Activated gamma-delta T cell treated with Interleukin-2 at 50 U/mL for 16 hours (primary cell): Measurements from ENCODE around the gene MAP3K2.

Source experiments
- DNase-seq: peaks from one replicate; pipeline ENCODE4 v3.0.0-alpha.2; 2020

MAP3K2 gene, protein sequence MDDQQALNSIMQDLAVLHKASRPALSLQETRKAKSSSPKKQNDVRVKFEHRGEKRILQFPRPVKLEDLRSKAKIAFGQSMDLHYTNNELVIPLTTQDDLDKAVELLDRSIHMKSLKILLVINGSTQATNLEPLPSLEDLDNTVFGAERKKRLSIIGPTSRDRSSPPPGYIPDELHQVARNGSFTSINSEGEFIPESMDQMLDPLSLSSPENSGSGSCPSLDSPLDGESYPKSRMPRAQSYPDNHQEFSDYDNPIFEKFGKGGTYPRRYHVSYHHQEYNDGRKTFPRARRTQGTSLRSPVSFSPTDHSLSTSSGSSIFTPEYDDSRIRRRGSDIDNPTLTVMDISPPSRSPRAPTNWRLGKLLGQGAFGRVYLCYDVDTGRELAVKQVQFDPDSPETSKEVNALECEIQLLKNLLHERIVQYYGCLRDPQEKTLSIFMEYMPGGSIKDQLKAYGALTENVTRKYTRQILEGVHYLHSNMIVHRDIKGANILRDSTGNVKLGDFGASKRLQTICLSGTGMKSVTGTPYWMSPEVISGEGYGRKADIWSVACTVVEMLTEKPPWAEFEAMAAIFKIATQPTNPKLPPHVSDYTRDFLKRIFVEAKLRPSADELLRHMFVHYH

DNA sequence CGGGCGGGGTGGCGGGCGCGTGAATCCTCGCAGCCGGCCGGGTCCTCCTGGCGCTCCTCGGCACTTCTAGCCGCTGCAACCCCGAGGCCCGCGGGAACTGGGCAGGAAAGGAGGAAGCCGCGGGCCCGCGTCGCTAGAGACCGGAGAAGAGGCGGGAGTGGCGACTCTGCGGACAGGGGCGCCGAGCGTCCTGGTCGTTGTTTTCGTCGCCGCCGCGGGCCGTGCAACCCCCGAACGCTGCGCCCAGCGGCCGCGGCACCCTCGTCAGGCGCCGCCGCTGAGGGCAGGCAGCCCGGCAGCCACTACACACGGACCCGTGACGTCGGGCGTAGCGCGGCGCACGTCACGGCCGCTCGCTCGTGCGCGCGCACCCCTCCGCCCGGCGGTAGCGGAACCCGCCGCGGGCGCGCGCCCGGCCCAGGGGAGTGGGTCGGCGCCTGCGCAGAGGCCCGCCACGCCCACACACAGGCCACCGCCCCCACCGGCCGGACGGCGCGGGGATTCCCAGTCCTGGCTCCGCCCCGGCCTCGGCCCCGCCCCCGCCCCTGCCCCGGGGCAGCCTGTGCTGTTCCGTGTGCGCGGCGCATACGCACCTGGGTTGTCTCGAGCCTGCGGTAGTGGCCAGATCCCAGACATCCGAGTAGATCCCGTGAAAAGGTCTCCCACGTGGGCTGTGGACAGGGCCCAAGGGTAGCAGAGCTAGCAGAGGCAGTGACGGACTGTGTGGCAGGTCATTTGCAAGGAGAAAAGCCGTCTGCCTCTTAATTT, at the start of gene MAP3K2:
Gene MAP3K2 (minus strand): TSS at position 321 of the 768 bp plus-strand sequence. CDS start 44,846 bp downstream, outside the sequence.
- peak; percentile 94 for DNase-seq

DNA sequence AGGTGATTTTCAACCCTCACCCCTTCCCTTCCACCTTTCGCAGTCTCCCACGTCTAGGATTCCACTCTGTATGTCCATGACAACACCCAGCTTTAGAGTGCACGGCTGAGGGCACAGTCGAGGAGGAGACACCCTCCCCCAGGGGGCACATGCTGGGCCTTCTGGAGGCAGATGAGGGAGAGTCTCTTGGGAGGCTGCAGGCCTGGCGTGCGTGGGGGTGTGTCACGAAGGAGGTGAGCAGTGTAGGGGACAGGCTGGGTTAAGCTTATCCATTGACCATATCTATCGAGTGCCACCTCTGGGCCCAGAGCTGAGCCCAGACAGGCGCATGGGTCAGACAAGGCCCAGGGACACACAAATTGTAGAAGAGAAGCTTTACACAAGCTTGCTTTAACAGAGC, 49.3 kb upstream of the MAP3K2 start:
- DNase-seq = no peak

DNA sequence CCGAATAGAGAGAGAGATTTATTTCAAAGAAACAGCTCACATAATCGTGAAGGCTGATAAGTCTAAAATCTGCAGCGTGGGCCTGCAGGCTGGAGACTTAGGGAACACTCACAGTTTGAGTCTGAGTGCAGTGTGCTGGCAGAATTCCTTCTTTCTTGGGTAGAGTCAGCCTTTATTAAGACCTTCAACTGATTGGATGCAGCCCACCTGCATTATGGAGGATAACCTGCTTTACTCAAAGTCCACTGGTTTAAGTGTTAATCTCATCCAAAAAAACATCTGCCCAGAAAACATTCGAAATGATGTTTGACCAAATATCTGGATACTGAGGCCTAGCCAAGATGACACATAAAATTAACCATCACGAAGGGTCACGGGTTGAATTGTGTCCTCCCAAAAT, 46.7 kb upstream of the MAP3K2 start:
- DNase-seq = no peak

DNA sequence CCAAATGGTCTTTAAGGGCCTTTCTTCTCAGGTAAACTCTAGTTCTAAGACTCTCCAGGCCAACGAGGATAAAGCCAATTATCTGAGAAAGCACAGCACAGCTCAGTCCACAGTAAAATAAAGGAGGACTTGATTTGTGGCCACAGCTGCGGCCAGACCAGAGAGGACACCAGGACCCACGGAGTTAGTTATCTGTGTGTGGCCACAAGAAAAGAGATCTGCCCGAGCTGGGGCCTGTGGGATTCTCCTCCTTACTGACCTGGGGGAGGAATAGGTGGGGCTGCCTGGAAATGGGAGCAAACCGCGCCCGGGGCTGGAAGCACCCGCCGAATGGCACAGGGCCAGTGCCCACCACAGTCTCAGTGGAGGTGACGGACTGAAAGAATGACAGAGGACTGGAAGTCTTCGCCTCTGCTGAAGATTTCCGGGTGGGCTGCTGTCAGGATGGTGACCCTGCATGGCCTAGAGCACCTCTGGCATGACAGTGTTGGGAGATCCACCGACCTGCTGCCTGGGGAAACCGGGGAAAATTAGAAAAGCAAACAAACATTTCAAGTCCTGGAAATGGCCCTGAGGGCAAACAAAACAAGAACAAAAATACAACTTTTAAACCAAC, 43.7 kb upstream of the MAP3K2 start:
- DNase-seq = no peak

DNA sequence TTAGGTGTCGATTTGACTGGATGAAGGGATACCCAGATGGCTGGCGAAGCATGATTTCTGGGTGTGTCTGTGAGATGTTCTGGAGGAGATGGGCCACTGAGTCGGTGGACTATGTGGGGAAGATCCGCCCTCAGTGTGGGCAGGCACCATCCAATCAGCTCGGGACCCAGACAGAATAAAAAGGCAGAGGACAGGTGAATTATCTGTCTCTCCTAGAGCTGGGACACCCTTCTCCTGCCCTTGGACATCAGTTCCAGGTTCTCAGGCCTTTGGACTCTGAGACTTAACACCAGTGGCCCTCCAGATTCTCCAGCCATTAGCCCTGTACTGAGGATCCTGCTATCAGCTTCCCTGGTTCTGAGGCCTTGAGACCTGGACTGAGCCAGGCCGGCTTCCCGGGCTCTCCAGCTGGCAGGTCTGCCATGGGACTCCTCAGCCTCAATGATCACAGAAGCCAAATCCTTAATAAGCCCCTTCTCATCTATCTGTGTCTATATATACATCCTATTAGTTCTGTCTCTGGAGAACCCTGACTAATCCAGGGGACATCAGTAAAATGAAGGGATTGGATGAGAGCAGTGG, 42.2 kb upstream of the MAP3K2 start:
- DNase-seq = no peak

DNA sequence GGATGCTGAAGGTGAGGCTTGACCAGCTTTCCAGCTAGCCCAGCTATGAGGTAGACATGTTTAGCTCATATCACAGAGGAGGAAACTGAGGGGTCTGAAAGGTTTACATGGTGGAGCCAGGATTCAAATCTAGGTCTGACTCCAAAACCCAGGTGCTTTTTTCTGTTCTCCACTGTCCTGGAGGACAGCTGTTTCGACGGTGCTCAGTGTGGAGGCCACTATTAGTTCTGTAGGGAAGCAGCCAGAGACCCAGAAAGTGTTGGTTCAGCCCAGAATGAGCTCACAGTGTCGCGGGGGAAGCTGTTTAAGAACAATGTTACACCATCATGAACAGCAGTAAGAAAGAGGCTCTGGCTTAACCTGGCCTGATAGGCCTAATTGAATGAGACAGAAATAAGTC, 41.5 kb upstream of the MAP3K2 start:
- DNase-seq = no peak

DNA sequence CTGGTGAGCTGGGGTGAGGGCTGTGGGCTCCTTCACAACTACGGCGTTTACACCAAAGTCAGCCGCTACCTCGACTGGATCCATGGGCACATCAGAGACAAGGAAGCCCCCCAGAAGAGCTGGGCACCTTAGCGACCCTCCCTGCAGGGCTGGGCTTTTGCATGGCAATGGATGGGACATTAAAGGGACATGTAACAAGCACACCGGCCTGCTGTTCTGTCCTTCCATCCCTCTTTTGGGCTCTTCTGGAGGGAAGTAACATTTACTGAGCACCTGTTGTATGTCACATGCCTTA, 41.0 kb upstream of the MAP3K2 start:
- no peak for DNase-seq

DNA sequence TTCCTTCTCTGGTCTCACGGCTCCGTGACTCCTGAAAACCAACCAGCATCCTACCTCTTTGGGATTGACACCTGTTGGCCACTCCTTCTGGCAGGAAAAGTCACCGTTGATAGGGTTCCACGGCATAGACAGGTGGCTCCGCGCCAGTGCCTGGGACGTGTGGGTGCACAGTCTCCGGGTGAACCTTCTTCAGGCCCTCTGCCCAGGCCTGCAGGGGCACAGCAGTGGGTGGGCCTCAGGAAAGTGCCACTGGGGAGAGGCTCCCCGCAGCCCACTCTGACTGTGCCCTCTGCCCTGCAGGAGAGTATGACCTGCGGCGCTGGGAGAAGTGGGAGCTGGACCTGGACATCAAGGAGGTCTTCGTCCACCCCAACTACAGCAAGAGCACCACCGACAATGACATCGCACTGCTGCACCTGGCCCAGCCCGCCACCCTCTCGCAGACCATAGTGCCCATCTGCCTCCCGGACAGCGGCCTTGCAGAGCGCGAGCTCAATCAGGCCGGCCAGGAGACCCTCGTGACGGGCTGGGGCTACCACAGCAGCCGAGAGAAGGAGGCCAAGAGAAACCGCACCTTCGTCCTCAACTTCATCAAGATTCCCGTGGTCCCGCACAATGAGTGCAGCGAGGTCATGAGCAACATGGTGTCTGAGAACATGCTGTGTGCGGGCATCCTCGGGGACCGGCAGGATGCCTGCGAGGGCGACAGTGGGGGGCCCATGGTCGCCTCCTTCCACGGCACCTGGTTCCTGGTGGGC, 40.5 kb upstream of the MAP3K2 start:
- DNase-seq = no peak

DNA sequence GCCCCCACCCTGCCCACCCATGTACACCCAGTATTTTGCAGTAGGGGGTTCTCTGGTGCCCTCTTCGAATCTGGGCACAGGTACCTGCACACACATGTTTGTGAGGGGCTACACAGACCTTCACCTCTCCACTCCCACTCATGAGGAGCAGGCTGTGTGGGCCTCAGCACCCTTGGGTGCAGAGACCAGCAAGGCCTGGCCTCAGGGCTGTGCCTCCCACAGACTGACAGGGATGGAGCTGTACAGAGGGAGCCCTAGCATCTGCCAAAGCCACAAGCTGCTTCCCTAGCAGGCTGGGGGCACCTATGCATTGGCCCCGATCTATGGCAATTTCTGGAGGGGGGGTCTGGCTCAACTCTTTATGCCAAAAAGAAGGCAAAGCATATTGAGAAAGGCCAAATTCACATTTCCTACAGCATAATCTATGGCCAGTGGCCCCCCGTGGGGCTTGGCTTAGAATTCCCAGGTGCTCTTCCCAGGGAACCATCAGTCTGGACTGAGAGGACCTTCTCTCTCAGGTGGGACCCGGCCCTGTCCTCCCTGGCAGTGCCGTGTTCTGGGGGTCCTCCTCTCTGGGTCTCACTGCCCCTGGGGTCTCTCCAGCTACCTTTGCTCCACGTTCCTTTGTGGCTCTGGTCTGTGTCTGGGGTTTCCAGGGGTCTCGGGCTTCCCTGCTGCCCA, 39.7 kb upstream of the MAP3K2 start:
- DNase-seq = no peak

DNA sequence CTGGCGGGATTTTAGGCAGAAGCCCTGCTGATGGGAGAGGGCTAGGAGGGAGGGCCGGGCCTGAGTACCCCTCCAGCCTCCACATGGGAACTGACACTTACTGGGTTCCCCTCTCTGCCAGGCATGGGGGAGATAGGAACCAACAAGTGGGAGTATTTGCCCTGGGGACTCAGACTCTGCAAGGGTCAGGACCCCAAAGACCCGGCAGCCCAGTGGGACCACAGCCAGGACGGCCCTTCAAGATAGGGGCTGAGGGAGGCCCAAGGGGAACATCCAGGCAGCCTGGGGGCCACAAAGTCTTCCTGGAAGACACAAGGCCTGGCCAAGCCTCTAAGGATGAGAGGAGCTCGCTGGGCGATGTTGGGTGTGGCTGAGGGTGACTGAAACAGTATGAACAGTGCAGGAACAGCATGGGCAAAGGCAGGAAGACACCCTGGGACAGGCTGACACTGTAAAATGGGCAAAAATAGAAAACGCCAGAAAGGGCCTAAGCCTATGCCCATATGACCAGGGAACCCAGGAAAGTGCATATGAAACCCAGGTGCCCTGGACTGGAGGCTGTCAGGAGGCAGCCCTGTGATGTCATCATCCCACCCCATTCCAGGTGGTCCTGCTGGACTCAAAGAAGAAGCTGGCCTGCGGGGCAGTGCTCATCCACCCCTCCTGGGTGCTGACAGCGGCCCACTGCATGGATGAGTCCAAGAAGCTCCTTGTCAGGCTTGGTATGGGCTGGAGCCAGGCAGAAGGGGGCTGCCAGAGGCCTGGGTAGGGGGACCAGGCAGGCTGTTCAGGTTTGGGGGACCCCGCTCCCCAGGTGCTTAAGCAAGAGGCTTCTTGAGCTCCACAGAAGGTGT, 39.0 kb upstream of the MAP3K2 start:
- DNase-seq = no peak

DNA sequence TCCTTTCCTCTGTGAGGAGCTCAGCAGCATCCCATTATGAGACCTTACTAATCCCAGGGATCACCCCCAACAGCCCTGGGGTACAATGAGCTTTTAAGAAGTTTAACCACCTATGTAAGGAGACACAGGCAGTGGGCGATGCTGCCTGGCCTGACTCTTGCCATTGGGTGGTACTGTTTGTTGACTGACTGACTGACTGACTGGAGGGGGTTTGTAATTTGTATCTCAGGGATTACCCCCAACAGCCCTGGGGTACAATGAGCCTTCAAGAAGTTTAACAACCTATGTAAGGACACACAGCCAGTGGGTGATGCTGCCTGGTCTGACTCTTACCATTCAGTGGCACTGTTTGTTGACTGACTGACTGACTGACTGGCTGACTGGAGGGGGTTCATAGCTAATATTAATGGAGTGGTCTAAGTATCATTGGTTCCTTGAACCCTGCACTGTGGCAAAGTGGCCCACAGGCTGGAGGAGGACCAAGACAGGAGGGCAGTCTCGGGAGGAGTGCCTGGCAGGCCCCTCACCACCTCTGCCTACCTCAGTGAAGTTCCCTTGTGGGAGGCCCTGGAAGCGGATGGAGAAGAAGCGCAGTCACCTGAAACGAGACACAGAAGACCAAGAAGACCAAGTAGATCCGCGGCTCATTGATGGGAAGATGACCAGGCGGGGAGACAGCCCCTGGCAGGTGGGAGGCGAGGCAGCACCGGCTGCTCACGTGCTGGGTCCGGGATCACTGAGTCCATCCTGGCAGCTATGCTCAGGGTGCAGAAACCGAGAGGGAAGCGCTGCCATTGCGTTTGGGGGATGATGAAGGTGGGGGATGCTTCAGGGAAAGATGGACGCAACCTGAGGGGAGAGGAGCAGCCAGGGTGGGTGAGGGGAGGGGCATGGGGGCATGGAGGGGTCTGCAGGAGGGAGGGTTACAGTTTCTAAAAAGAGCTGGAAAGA, 38.0 kb upstream of the MAP3K2 start:
- no peak for DNase-seq

DNA sequence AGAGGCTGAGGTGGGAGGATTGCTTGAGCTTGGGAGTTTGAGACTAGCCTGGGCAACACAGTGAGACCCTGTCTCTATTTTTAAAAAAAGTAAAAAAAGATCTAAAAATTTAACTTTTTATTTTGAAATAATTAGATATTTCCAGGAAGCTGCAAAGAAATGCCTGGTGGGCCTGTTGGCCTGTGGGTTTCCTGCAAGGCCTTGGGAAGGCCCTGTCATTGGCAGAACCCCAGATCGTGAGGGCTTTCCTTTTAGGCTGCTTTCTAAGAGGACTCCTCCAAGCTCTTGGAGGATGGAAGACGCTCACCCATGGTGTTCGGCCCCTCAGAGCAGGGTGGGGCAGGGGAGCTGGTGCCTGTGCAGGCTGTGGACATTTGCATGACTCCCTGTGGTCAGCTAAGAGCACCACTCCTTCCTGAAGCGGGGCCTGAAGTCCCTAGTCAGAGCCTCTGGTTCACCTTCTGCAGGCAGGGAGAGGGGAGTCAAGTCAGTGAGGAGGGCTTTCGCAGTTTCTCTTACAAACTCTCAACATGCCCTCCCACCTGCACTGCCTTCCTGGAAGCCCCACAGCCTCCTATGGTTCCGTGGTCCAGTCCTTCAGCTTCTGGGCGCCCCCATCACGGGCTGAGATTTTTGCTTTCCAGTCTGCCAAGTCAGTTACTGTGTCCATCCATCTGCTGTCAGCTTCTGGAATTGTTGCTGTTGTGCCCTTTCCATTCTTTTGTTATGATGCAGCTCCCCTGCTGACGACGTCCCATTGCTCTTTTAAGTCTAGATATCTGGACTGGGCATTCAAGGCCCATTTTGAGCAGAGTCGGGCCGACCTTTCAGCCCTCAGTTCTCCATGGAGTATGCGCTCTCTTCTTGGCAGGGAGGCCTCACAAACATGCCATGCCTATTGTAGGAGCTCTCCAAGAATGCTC, 37.1 kb upstream of the MAP3K2 start:
- no peak for DNase-seq

DNA sequence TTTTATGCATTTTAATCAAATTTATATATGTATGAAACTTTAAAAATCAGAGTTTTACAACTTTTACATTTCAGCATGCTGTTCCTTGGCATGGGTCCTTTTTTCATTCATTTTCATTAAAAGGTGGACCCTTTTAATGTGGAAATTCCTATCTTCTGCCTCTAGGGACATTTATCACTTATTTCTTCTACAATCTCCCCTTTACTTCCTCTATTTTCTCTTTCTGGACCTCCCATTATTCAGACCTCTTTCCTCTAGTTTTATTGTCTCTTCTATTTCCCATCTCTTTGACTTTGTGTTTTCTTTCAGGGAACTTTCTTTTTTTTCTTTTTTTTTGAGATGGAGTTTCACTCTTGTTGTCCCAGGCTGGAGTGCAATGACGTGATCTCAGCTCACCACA, 36.1 kb upstream of the MAP3K2 start:
- DNase-seq = no peak

DNA sequence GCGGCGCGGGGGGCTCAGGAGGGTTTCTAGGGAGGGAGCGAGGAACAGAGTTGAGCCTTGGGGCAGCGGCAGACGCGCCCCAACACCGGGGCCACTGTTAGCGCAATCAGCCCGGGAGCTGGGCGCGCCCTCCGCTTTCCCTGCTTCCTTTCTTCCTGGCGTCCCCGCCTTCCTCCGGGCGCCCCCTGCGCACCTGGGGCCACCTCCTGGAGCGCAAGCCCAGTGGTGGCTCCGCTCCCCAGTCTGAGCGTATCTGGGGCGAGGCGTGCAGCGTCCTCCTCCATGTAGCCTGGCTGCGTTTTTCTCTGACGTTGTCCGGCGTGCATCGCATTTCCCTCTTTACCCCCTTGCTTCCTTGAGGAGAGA, 35.7 kb upstream of the MAP3K2 start:
- no peak for DNase-seq

DNA sequence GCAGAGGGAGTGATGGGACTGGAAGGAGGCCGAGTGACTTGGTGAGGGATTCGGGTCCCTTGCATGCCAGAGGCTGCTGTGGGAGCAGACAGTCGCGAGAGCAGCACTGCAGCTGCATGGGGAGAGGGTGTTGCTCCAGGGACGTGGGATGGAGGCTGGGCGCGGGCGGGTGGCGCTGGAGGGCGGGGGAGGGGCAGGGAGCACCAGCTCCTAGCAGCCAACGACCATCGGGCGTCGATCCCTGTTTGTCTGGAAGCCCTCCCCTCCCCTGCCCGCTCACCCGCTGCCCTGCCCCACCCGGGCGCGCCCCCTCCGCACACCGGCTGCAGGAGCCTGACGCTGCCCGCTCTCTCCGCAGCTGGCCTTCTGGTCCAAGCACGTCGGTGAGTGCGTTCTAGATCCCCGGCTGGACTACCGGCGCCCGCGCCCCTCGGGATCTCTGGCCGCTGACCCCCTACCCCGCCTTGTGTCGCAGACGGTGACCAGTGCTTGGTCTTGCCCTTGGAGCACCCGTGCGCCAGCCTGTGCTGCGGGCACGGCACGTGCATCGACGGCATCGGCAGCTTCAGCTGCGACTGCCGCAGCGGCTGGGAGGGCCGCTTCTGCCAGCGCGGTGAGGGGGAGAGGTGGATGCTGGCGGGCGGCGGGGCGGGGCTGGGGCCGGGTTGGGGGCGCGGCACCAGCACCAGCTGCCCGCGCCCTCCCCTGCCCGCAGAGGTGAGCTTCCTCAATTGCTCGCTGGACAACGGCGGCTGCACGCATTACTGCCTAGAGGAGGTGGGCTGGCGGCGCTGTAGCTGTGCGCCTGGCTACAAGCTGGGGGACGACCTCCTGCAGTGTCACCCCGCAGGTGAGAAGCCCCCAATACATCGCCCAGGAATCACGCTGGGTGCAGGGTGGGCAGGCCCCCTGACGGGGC, 35.0 kb upstream of the MAP3K2 start:
- DNase-seq = no peak

DNA sequence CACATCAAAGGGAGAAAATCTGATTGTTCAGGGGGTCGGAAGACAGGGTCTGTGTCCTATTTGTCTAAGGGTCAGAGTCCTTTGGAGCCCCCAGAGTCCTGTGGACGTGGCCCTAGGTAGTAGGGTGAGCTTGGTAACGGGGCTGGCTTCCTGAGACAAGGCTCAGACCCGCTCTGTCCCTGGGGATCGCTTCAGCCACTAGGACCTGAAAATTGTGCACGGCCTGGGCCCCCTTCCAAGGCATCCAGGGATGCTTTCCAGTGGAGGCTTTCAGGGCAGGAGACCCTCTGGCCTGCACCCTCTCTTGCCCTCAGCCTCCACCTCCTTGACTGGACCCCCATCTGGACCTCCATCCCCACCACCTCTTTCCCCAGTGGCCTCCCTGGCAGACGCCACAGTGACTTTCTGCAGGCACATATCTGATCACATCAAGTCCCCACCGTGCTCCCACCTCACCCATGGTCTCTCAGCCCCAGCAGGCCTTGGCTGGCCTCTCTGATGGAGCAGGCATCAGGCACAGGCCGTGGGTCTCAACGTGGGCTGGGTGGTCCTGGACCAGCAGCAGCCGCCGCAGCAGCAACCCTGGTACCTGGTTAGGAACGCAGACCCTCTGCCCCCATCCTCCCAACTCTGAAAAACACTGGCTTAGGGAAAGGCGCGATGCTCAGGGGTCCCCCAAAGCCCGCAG, 34.2 kb upstream of the MAP3K2 start:
- DNase-seq = no peak
